Activated CD8-positive, alpha-beta T cell treated with anti-CD3 and anti-CD28 coated beads for 36 hours (primary cell): ENCODE results near the gene SPOP. TPM values are rescaled to one million over a fixed set of nuclear protein-coding genes. Genes with fewer than 3 reads are reported as not detected.

ENCODE experiments used
- ATAC-seq: fragments of 200-7000 bp; cut with Tn5 transposase; one replicate; pipeline ENCODE4 v1.10.0; 2021; ENCODE audit warnings: mild to moderate bottlenecking, moderate library complexity
- CTCF ChIA-PET: fragments of 350-600 bp; sonication (Branson Sonifier 250); formaldehyde crosslinking; loops from one replicate; lab custom pipeline; 2021; ENCODE audit warnings: antibody characterized with exemption; lab: Charles Lee
- POLR2A ChIA-PET: fragments of 350-600 bp; sonication (Branson Sonifier 250); formaldehyde crosslinking; loops from one replicate; lab custom pipeline; 2021; ENCODE audit warnings: antibody characterized with exemption; lab: Charles Lee
- DNase-seq: peaks from one replicate; pipeline ENCODE4 v3.0.0-alpha.2; 2020
- H3K27ac Mint-ChIP-seq: one replicate; pipeline ENCODE4 v1.8.0; 2021; ENCODE audit warnings: mild to moderate bottlenecking, mixed read lengths
- H3K27me3 Mint-ChIP-seq: one replicate; pipeline ENCODE4 v1.8.0; 2021; ENCODE audit warnings: mixed read lengths
- H3K36me3 Mint-ChIP-seq: one replicate; pipeline ENCODE4 v1.8.0; 2021; ENCODE audit warnings: low read depth, mixed read lengths
- H3K4me1 Mint-ChIP-seq: one replicate; pipeline ENCODE4 v1.8.0; 2021; ENCODE audit warnings: low read depth, mixed read lengths
- H3K4me3 Mint-ChIP-seq: one replicate; pipeline ENCODE4 v1.8.0; 2021; ENCODE audit warnings: mild to moderate bottlenecking, moderate library complexity, mixed read lengths
- H3K9me3 Mint-ChIP-seq: one replicate; pipeline ENCODE4 v1.8.0; 2021; ENCODE audit warnings: mixed read lengths
- CTCF ChIP-seq: fragments of 200-600 bp; IDR thresholded peaks from one replicate; pipeline ENCODE4 v1.8.0; 2022; ENCODE audit warnings: antibody characterized with exemption, mild to moderate bottlenecking
- intact Hi-C: fragments of 100-400 bp; cut with micrococcal nuclease; formaldehyde crosslinking; loops from one replicate; pipeline ENCODE4 v1.10.0; 2022
- total RNA-seq, 2 experiments: library from RNA; stranded (reverse); gene quantifications; one replicate each; pipeline ENCODE4 v1.2.3, GENCODE V29; 2021

Gene SPOP
- total RNA-seq, 2 experiments from 2014 or later, result 61.6 to 63.5 TPM

GRCh38 chr17:49574323-49574781 is 103.5 kb downstream of the SPOP start:
- H3K27ac Mint-ChIP-seq, result no peak overlapping the region
- ATAC-seq (no peak), DNase-seq (no peak)
- H3K9me3 Mint-ChIP-seq, result no peaks in the 10 kb centered on the region
- peaks cover 21% of the 10 kb centered on the region for H3K4me1 Mint-ChIP-seq
- ChIA-PET CTCF (interaction anchor here (0.9 to 22.8 kb wide), 5 partner anchors 18 to 422 kb away, joined by 3 to 780 read pairs (median 3); partner anchors contain the start of gene SLC35B1), POLR2A (interaction anchor here (0.6 to 1.3 kb wide), 3 partner anchors 113 to 276 kb away, joined by 3 to 5 read pairs (median 3); no protein-coding TSS in a partner anchor)
- H3K4me3 Mint-ChIP-seq, result no peak overlapping the region
- no peaks in the 10 kb centered on the region for H3K36me3 Mint-ChIP-seq
- H3K27me3 Mint-ChIP-seq, result peaks cover 50% of the 10 kb centered on the region
- TF ChIP-seq CTCF, result no peak
- intact Hi-C loops, result loop anchor here (10.0 kb wide), 3 partner anchors 210 to 420 kb away; partner anchors contain the start of genes DLX3 and KAT7

GRCh38 chr17:49573510-49574322 is 104.2 kb downstream of the SPOP start:
- intact Hi-C loops, result loop anchor here (10.0 kb wide), 3 partner anchors 211 to 421 kb away; partner anchors contain the start of genes DLX3 and KAT7
- Mint-ChIP-seq H3K36me3 (no peaks in the 10 kb centered on the region), H3K4me3 (no peak overlapping the region), H3K27me3 (peaks cover 48% of the 10 kb centered on the region), H3K9me3 (no peaks in the 10 kb centered on the region), H3K4me1 (peaks cover 21% of the 10 kb centered on the region), H3K27ac (no peak overlapping the region)
- ChIA-PET CTCF (interaction anchor here (0.9 to 22.8 kb wide), 4 partner anchors 17 to 423 kb away, joined by 3 to 780 read pairs (median 3); partner anchors contain the start of gene SLC35B1), POLR2A (interaction anchor here (0.6 to 1.2 kb wide), 4 partner anchors 121 to 730 kb away, joined by 3 read pairs; no protein-coding TSS in a partner anchor)
- ATAC-seq (no peak), DNase-seq (no peak)
- no peak for TF ChIP-seq CTCF

GRCh38 chr17:49572806-49573420 is 105.0 kb downstream of the SPOP start:
- POLR2A ChIA-PET, result interaction anchor here (0.7 to 1.2 kb wide), 2 partner anchors 126 to 729 kb away, joined by 3 read pairs; no protein-coding TSS in a partner anchor
- peaks cover 24% of the 10 kb centered on the region for H3K4me1 Mint-ChIP-seq
- H3K9me3 Mint-ChIP-seq, result no peaks in the 10 kb centered on the region
- no peak overlapping the region for H3K4me3 Mint-ChIP-seq
- no peak overlapping the region for H3K27ac Mint-ChIP-seq
- intact Hi-C loops, result loop anchor here (10.0 kb wide), 3 partner anchors 212 to 422 kb away; partner anchors contain the start of genes DLX3 and KAT7
- CTCF ChIA-PET, result interaction anchor here (2.4 to 22.8 kb wide), 2 partner anchors 16 to 130 kb away, joined by 9 to 780 read pairs; partner anchors contain the start of gene SLC35B1
- H3K27me3 Mint-ChIP-seq, result peaks cover 45% of the 10 kb centered on the region
- DNase-seq (no peak), ATAC-seq (no peak)
- no peak for TF ChIP-seq CTCF
- H3K36me3 Mint-ChIP-seq, result no peaks in the 10 kb centered on the region

DNA sequence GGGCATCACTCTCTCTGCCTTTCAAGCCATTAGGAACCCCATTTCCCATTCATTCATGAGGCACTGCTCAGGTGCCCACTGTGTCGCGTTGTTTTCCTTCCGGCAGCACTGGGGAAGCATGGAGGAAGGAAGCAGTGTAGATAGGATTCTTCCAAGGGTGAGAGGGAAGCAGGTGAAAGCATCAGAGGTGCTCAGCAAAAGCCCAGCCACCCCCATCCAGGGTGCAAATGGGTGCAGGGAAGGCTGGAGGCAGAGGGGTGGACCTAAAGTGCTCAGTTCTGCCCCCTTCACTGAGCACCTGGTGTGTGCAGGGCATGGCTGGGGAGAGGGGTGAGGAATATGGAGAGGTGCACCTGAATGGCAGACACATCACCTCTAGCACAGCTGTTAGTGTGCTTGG is 105.7 kb downstream of the SPOP start:
- intact Hi-C loops, result loop anchor here (10.0 kb wide), 3 partner anchors 213 to 423 kb away; partner anchors contain the start of genes DLX3 and KAT7
- ChIA-PET POLR2A (interaction anchor here (1.2 kb wide), 1 partner anchor 126 kb away, joined by 3 read pairs; no protein-coding TSS in a partner anchor), CTCF (interaction anchor here (2.4 to 22.8 kb wide), 2 partner anchors 15 to 130 kb away, joined by 9 to 780 read pairs; partner anchors contain the start of gene SLC35B1)
- Mint-ChIP-seq H3K27ac (no peak overlapping the region), H3K4me1 (peaks cover 24% of the 10 kb centered on the region), H3K9me3 (no peaks in the 10 kb centered on the region), H3K36me3 (no peaks in the 10 kb centered on the region), H3K27me3 (peaks cover 40% of the 10 kb centered on the region), H3K4me3 (no peak overlapping the region)
- no peak for TF ChIP-seq CTCF
- ATAC-seq, result no peak
- DNase-seq, result no peak
